Stimulated activated effector memory CD8-positive, alpha-beta T cell treated with anti-CD3 and anti-CD28 coated beads, Interleukin-12 subunit alpha, Interleukin-12 subunit beta, amount 100 ng/mL, for 72 hours (primary cell): ENCODE measurements around the gene CCDC85B.

Source experiments
- ATAC-seq: fragments of 150-1000 bp; cut with Tn5 transposase; 2 replicates; pipeline ENCODE4 v1.10.0; 2021
- DNase-seq, 2 donors: peaks; one replicate each; pipeline ENCODE4 v3.0.0; 2021 to 2022; ENCODE audit warnings: low spot score in 2 of 2
- H3K27ac Mint-ChIP-seq: one replicate; pipeline ENCODE4 v1.8.0; 2022; ENCODE audit warnings: mild to moderate bottlenecking, mixed read lengths
- H3K36me3 Mint-ChIP-seq: one replicate; pipeline ENCODE4 v1.8.0; 2022; ENCODE audit warnings: mild to moderate bottlenecking, mixed read lengths
- H3K4me1 Mint-ChIP-seq: one replicate; pipeline ENCODE4 v1.8.0; 2022; ENCODE audit warnings: mixed read lengths
- H3K4me3 Mint-ChIP-seq: one replicate; pipeline ENCODE4 v1.8.0; 2022; ENCODE audit warnings: mild to moderate bottlenecking, mixed read lengths
- H3K9me3 Mint-ChIP-seq: one replicate; pipeline ENCODE4 v1.8.0; 2022; ENCODE audit warnings: mixed read lengths

The CCDC85B gene

GRCh38 chr11:65854161-65854592 lies 36.3 kb upstream of the CCDC85B start:
- ATAC-seq (no peak), DNase-seq (no peak)
- peak overlapping the region; percentile 88 for H3K27ac Mint-ChIP-seq
- peaks cover 88% of the 10 kb centered on the region for H3K36me3 Mint-ChIP-seq
- H3K4me3 Mint-ChIP-seq: peak overlapping the region; percentile 97
- H3K9me3 Mint-ChIP-seq: no peaks in the 10 kb centered on the region
- peaks cover 55% of the 10 kb centered on the region for H3K4me1 Mint-ChIP-seq

GRCh38 chr11:65854852-65855837 lies 35.3 kb upstream of the CCDC85B start:
- DNase-seq: no peak
- H3K4me3 Mint-ChIP-seq: peak overlapping the region; percentile 97
- no peaks in the 10 kb centered on the region for H3K9me3 Mint-ChIP-seq
- peaks cover 98% of the 10 kb centered on the region for H3K36me3 Mint-ChIP-seq
- peak overlapping the region; percentile 88 for H3K27ac Mint-ChIP-seq
- ATAC-seq: no peak
- H3K4me1 Mint-ChIP-seq: peaks cover 62% of the 10 kb centered on the region

- no peak for ATAC-seq
- peak overlapping the region; percentile 97 for H3K27ac Mint-ChIP-seq
- DNase-seq: no peak
- H3K4me3 Mint-ChIP-seq: peak overlapping the region; percentile 97
- no peaks in the 10 kb centered on the region for H3K9me3 Mint-ChIP-seq
- H3K36me3 Mint-ChIP-seq: peaks cover 98% of the 10 kb centered on the region
- peaks cover 65% of the 10 kb centered on the region for H3K4me1 Mint-ChIP-seq
Observed at GRCh38 chr11:65855927-65856363, 34.5 kb upstream of the CCDC85B start.

- Mint-ChIP-seq H3K4me1 (peaks cover 66% of the 10 kb centered on the region), H3K9me3 (no peaks in the 10 kb centered on the region), H3K4me3 (peak overlapping the region; percentile 97), H3K27ac (peak overlapping the region; percentile 97), H3K36me3 (peaks cover 98% of the 10 kb centered on the region)
- DNase-seq: peak; percentile 75 to 92
- peak; percentile 14 for ATAC-seq
Observed at GRCh38 chr11:65856689-65857499, 33.6 kb upstream of the CCDC85B start.

GRCh38 chr11:65857500-65857852 lies 33.0 kb upstream of the CCDC85B start:
- Mint-ChIP-seq H3K4me3 (peak overlapping the region; percentile 97), H3K27ac (peak overlapping the region; percentile 97), H3K4me1 (peaks cover 68% of the 10 kb centered on the region), H3K36me3 (peaks cover 98% of the 10 kb centered on the region), H3K9me3 (no peaks in the 10 kb centered on the region)
- DNase-seq (peak; percentile 64 to 84), ATAC-seq (peak; percentile 0)

GRCh38 chr11:65857853-65858680 lies 32.4 kb upstream of the CCDC85B start, which contains the start of gene CFL1:
Gene CFL1, minus strand, starts transcription at chr11:65858180. Its CDS starts 81 bp downstream, at chr11:65858099.
- DNase-seq: peak; percentile 91 to 97
- Mint-ChIP-seq H3K4me1 (peaks cover 74% of the 10 kb centered on the region), H3K36me3 (peaks cover 98% of the 10 kb centered on the region), H3K4me3 (peak within 1 kb of the TSS; percentile 97), H3K9me3 (no peaks in the 10 kb centered on the region), H3K27ac (peak within 1 kb of the TSS; percentile 97)
- ATAC-seq: peak; percentile 77

- Mint-ChIP-seq H3K27ac (peak overlapping the region; percentile 97), H3K4me1 (peaks cover 74% of the 10 kb centered on the region), H3K36me3 (peaks cover 98% of the 10 kb centered on the region), H3K9me3 (no peaks in the 10 kb centered on the region), H3K4me3 (peak overlapping the region; percentile 97)
- no peak for DNase-seq
- no peak for ATAC-seq
Observed at GRCh38 chr11:65858681-65859087, 31.8 kb upstream of the CCDC85B start.

GRCh38 chr11:65859095-65859811 lies 31.2 kb upstream of the CCDC85B start:
- ATAC-seq (peak; percentile 78), DNase-seq (peak; percentile 91 to 99)
- Mint-ChIP-seq H3K9me3 (no peaks in the 10 kb centered on the region), H3K4me3 (peak overlapping the region; percentile 97), H3K36me3 (peaks cover 98% of the 10 kb centered on the region), H3K4me1 (peaks cover 68% of the 10 kb centered on the region), H3K27ac (peak overlapping the region; percentile 97)

- Mint-ChIP-seq H3K4me3 (peak overlapping the region; percentile 97), H3K9me3 (no peaks in the 10 kb centered on the region), H3K36me3 (peaks cover 98% of the 10 kb centered on the region), H3K27ac (peak overlapping the region; percentile 97), H3K4me1 (peaks cover 62% of the 10 kb centered on the region)
- DNase-seq (no peak), ATAC-seq (no peak)
Observed at GRCh38 chr11:65859812-65860277, 30.6 kb upstream of the CCDC85B start.

- Mint-ChIP-seq H3K9me3 (no peaks in the 10 kb centered on the region), H3K36me3 (peaks cover 98% of the 10 kb centered on the region), H3K4me1 (peaks cover 61% of the 10 kb centered on the region), H3K4me3 (peak within 1 kb of the TSS; percentile 97), H3K27ac (peak within 1 kb of the TSS; percentile 97)
- ATAC-seq: peak; percentile 61
- peak; percentile 96 to 99 for DNase-seq
Observed at GRCh38 chr11:65860278-65861164, 30.0 kb upstream of the CCDC85B start, which contains the start of gene MUS81. Gene MUS81, plus strand, starts transcription at chr11:65860433. Its CDS starts 321 bp downstream, at chr11:65860754.

GRCh38 chr11:65861165-65861505 lies 29.3 kb upstream of the CCDC85B start:
- H3K4me3 Mint-ChIP-seq: peak overlapping the region; percentile 97
- H3K27ac Mint-ChIP-seq: peak overlapping the region; percentile 97
- peaks cover 55% of the 10 kb centered on the region for H3K4me1 Mint-ChIP-seq
- DNase-seq (no peak), ATAC-seq (no peak)
- no peaks in the 10 kb centered on the region for H3K9me3 Mint-ChIP-seq
- H3K36me3 Mint-ChIP-seq: peaks cover 98% of the 10 kb centered on the region

GRCh38 chr11:65861533-65862183 lies 28.8 kb upstream of the CCDC85B start:
- Mint-ChIP-seq H3K4me3 (peak overlapping the region; percentile 97), H3K4me1 (peaks cover 50% of the 10 kb centered on the region), H3K9me3 (no peaks in the 10 kb centered on the region), H3K27ac (peak overlapping the region; percentile 97), H3K36me3 (peaks cover 98% of the 10 kb centered on the region)
- ATAC-seq (no peak), DNase-seq (no peak)
